Stimulated activated CD8-positive, alpha-beta memory T cell treated with anti-CD3 and anti-CD28 coated beads, Interleukin-2, amount 100 ng/mL, for 48 hours (primary cell): ENCODE results near the gene MPEG1.

Source experiments
- DNase-seq, 2 donors: peaks; one replicate each; pipeline ENCODE4 v3.0.0-alpha.2; 2020; ENCODE audit warnings: low read depth in 2 of 2

MPEG1 gene

DNA sequence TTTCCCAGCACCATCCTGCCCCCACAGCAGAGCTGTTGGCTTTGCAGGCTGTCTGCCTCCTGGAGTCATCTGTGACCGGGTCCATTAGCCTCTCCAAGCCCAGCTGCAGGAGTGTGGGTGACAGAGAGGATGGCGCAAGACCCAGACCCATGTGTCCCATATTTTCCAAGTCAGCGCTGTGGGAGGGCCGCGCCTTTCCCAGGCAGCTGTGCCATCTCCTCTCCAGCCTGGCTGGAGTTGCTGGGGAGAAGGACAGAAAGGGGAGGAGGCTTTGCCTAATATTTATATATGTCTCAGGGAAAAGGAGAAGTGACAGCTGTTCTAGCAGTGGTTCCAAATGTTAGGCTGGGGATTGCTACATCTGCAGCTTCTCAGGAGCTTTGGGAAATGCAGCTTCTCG, 25.1 kb downstream of the MPEG1 start:
- DNase-seq, result no peak

GRCh38 chr11:59187035-59187434, 25.7 kb downstream of the MPEG1 start:
- DNase-seq, result no peak

DNA sequence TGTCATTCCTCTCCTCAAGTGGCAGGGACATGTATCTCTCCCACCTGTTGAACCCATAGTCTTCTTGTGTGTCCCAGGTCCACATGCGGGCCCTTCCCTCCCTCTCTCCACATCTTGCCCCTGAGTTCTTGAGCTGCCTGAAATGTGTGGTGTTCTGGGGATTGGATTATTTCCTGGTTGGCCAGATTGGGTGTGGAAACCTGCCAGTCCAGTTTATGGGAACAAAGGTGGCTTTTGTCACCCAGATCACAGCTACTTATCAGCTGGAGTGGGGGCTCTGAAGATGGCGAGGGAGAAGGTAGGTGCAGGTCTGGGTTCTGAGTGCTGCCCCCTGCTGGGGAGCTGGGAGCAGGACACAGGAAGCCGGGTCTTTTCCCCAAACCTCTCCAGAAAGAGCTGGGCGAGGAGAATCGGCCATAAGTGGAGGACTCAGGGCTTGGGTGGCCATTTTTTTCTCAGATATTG, 26.6 kb downstream of the MPEG1 start:
- DNase-seq, result peak in 1 of 2 donors; percentile 42

GRCh38 chr11:59185386-59185945, 27.3 kb downstream of the MPEG1 start:
- no peak for DNase-seq

GRCh38 chr11:59184691-59185339, 27.9 kb downstream of the MPEG1 start:
- DNase-seq, result no peak

GRCh38 chr11:59183771-59184170, 29.0 kb downstream of the MPEG1 start:
- DNase-seq, result no peak

GRCh38 chr11:59182457-59183151, 30.1 kb downstream of the MPEG1 start:
- DNase-seq, result no peak

- no peak for DNase-seq
Observed at GRCh38 chr11:59181746-59182456, 30.8 kb downstream of the MPEG1 start.

GRCh38 chr11:59180907-59181306, 31.8 kb downstream of the MPEG1 start:
- no peak for DNase-seq

DNA sequence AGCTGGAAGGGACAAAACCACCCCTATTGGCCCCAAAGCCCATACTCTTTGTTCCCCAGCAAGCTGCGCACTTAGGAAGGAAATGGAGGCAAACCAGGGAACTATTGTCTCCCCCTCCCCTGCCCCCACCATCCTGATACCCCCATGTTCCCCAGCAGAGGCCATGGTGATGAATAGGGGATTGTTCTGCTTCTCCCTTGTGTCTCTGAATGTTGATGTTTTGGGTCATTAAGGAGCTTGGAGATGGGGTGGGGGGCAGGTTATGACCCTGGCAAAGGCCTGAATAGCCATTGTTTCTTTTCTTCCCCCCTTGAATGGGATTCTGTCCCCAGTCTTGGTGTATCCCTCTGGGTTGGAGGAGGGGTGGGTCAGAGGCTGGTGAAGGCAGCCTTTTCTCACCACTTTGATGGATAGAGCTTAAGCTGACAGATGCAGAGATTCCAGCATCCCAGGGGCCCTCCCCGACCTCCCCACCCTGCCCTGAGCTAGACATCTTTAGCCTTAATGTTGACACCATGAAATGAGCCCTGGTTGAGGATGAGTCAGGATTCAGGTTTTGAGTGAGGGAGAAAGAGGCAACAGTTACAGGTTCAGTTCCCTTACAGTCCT, 32.5 kb downstream of the MPEG1 start:
- no peak for DNase-seq

- DNase-seq, result no peak
Observed at GRCh38 chr11:59179121-59179520, 33.6 kb downstream of the MPEG1 start.

- DNase-seq, result no peak
Observed at GRCh38 chr11:59178402-59178801, 34.3 kb downstream of the MPEG1 start.

DNA sequence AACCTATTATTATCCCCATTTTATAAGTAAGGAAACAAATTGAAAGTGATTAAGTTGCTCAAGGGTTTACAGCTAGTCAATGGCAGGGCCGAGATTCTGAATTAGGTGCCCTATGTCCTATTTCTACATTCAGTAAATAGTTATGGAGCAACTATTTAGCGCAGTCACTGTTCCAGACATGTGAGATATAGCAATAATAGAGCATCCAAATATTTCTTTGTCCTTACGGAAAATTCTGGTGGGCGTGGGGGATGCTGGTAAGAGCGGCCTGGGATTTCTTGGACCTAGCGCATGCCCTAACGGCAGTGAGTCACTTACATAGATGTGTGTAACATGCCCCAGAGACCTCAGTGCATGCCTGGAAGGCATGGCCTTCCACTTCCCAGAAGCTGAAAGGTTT, 36.4 kb downstream of the MPEG1 start:
- no peak for DNase-seq

DNA sequence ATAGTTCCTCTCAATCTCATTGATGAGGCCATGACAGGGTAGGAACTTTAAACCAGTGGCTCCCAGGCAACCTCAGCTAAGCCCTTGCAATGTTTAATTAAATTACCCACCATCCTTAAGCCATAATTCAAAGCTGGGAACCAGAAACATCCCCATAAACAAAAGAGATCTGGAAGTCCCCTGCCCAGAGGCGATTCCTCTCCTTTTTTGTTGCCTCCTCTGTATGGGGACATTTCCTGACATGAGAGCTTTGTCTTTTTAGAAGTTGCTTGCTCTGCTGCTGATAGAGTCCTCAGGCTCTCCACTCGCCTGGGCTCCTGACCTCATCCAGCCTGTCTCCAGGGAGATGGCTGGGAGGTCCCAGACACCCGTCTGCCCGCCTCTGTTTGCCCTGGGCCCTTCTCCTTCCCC, 37.6 kb downstream of the MPEG1 start:
- no peak for DNase-seq

GRCh38 chr11:59174664-59175033, 38.1 kb downstream of the MPEG1 start:
- no peak for DNase-seq

GRCh38 chr11:59173964-59174663, 38.6 kb downstream of the MPEG1 start:
- DNase-seq, result no peak

GRCh38 chr11:59173080-59173963, 39.4 kb downstream of the MPEG1 start:
- no peak for DNase-seq

GRCh38 chr11:59172345-59173079, 40.2 kb downstream of the MPEG1 start:
- DNase-seq, result no peak

DNA sequence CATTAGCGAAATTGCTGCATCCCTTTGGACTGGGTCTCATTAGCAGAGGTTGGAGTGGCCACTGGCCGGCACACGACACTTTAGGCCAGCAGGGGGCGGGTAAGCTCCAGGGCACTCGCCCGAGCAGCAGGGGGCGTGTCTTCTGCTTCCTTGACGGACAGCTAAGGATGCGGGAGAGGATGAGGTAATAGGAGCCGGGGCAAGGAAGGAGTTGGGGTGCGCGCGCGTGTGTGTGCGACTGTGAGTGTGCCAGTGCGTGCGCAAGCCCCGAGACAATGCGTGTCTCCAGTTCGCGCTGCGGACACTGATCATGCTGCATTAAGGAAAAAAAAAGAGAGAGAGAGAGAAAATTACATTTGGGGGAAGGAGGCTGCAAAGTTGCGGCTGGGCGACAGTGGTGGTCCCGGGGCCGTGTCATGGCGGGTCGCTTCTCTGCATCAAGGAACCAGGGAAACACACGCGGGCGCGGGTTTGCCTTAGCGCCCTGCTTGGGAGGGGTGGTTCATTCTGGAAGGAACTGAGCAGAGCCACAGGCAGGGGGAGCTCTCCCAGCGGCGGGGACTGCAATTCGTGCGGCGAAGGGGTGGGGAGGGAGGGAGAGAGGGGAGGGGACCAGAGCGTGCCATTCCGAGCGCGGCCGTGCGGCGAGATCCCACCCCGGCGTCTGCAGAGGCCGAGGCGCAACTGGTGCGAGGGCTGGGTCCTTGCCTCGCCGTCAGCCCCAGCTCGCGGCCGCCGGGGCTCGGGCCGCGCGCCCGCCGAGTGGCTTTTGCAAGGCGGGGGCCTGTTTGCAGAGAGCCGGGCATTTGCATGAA, 41.0 kb downstream of the MPEG1 start, which contains the start of gene DTX4:
TSS of gene DTX4 (plus strand) at position 625 of the 815 bp plus-strand sequence. CDS start 464 bp downstream, outside the sequence.
- DNase-seq, result peak; percentile 87
